ENCODE data around the gene ENPP6. TPM values are rescaled to one million over a fixed set of nuclear protein-coding genes. Genes with fewer than 3 reads are reported as not detected.

ENPP6 gene
- total RNA-seq, 3 donors from 2014 or later (not counting 1 experiment from before 2014, with no cell fraction given): 0.23 TPM; not detected in 2

DNA sequence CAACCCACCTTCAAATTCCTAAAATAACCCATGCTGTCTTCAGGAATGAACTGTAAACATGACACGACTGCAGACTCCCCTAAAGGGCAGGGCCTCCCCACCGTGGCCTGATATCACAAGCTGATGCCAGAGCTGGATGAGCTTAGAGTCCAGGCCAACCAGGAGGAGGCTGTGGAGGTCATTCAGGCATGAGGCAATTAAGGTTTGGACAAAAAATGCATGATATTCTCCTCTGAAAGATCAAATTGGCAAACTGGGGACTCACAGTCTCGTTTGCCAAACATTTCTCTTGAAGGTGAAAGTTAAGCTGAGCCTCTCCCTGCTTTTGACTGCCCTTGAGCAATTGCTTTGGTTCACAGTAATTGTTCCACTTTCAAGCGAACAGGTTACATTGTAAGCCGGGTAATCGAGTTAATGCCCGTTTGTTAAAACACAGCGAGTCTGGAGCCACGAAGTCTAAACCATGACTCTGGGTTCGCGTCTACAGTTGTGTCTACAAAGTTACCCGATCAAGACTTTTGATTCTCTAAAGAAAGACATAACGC is 105.6 kb downstream of the ENPP6 start:
- TF ChIP-seq, protein P1, sequence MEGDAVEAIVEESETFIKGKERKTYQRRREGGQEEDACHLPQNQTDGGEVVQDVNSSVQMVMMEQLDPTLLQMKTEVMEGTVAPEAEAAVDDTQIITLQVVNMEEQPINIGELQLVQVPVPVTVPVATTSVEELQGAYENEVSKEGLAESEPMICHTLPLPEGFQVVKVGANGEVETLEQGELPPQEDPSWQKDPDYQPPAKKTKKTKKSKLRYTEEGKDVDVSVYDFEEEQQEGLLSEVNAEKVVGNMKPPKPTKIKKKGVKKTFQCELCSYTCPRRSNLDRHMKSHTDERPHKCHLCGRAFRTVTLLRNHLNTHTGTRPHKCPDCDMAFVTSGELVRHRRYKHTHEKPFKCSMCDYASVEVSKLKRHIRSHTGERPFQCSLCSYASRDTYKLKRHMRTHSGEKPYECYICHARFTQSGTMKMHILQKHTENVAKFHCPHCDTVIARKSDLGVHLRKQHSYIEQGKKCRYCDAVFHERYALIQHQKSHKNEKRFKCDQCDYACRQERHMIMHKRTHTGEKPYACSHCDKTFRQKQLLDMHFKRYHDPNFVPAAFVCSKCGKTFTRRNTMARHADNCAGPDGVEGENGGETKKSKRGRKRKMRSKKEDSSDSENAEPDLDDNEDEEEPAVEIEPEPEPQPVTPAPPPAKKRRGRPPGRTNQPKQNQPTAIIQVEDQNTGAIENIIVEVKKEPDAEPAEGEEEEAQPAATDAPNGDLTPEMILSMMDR (IDR thresholded peaks at IDR 0.05): no peak
- Histone ChIP-seq H3K27me3 (ENCODE audit: control insufficient read depth, insufficient read depth, low read length) (no peaks in the 10 kb centered on the region), H3K4me3 (ENCODE audit: low read length) (no peak overlapping the region), H3K36me3 (ENCODE audit: control insufficient read depth, insufficient read depth, low read length) (no peaks in the 10 kb centered on the region), H3K27ac (ENCODE audit: low read length) (no peak overlapping the region), H3K9me3 (ENCODE audit: control insufficient read depth, insufficient read depth, low read length) (no peaks in the 10 kb centered on the region), H3K4me1 (ENCODE audit: control insufficient read depth, insufficient read depth, low read length) (no peaks in the 10 kb centered on the region)
- DNase-seq (no peak), ATAC-seq (no peak)
- Mint-ChIP-seq H3K4me1 (no peaks in the 10 kb centered on the region), H3K27ac (no peak overlapping the region), H3K27me3 (ENCODE audit: low read depth in 2 of 2) (peaks cover 5 to 17% of the 10 kb centered on the region in 2 donors), H3K9me3 (no peaks in the 10 kb centered on the region), H3K4me3 (no peak overlapping the region), H3K36me3 (no peaks in the 10 kb centered on the region)
- 87% methylated on average over 13 of the region's 13 CpGs for WGBS (ENCODE audit: insufficient coverage)
- intact Hi-C loops (cut with micrococcal nuclease): no loop called here

DNA sequence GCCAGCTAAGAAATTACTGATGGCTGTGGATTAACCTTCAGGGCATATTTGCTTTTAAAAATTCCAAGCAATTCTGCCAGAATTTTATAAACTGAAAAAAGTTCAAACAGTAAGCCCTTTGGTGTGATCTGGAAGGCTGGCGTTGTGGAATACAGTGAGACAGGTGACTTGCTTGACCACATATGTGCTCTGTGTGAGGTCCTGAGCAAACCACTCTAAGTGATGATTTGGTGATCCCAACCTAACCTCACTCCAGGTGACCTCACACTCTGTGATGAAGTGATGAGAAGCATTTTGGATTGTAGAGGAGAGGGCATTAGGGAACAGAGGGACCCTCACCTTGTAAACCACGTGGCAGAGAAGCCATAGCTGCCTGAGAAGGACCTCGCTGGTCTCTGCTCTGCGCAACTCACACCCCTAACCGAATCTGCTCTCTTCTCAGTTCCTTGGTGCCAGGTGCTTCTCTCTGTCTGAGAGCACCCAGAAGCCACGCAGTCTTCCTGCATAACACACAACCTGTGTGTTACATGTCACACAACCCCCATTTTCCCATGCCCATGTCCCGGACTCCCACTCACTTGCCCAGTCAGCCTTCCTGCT is 106.3 kb downstream of the ENPP6 start:
- DNase-seq (no peak), ATAC-seq (no peak)
- Mint-ChIP-seq H3K27me3 (ENCODE audit: low read depth in 2 of 2) (peaks cover 5 to 17% of the 10 kb centered on the region in 2 donors), H3K27ac (no peak overlapping the region), H3K36me3 (no peaks in the 10 kb centered on the region), H3K4me3 (no peak overlapping the region), H3K4me1 (no peaks in the 10 kb centered on the region), H3K9me3 (no peaks in the 10 kb centered on the region)
- TF ChIP-seq, protein P1 (IDR thresholded peaks at IDR 0.05): no peak
- intact Hi-C loops (cut with micrococcal nuclease): no loop called here
- no peak overlapping the region for H3K4me3 ChIP-seq (ENCODE audit: low read length)
- WGBS (ENCODE audit: insufficient coverage): 85% methylated on average over 7 of the region's 7 CpGs
- no peaks in the 10 kb centered on the region for H3K4me1 ChIP-seq (ENCODE audit: control insufficient read depth, insufficient read depth, low read length)
- H3K27ac ChIP-seq (ENCODE audit: low read length): no peak overlapping the region
- no peaks in the 10 kb centered on the region for H3K9me3 ChIP-seq (ENCODE audit: control insufficient read depth, insufficient read depth, low read length)
- no peaks in the 10 kb centered on the region for H3K36me3 ChIP-seq (ENCODE audit: control insufficient read depth, insufficient read depth, low read length)
- no peaks in the 10 kb centered on the region for H3K27me3 ChIP-seq (ENCODE audit: control insufficient read depth, insufficient read depth, low read length)

DNA sequence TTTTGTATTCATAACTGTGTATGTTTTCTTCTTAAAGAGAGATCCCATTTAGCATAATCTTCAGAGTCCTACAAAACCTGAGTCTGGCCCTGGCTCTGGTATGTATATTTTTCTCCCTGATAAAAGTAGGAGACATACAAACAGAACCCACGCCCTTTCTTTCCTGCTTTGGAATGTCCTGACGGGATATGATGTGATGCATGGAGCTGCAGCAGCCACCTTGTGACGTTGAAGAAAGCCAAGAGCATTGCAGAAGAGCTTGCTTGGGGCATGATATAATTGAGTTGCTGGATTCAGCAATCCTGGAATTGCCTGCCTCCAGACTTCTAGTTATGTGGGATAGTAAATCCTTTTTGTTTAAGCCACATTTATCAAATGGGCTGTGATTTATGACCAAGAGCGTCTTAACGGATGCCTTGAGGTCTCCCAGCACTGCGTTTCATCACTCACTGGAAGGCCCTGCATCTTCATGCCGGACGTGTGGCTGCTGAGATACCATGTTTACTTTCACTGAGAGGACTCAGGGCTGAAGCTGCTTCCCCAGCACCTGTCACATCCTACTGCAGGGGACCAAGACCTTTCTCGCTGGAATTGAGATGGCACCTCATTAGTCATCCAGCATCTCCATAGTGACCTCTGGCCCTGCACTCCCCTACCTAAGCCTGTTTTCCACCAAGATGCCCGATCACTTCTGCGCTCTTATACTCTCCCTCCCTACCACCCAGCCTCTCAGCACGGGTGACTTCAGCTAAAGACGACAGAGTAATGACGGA is 107.0 kb downstream of the ENPP6 start:
- H3K27ac ChIP-seq (ENCODE audit: low read length): no peak overlapping the region
- DNase-seq (no peak), ATAC-seq (no peak)
- no peaks in the 10 kb centered on the region for H3K4me1 Mint-ChIP-seq
- 90% methylated on average over 14 of the region's 14 CpGs for WGBS (ENCODE audit: insufficient coverage)
- H3K9me3 Mint-ChIP-seq: no peaks in the 10 kb centered on the region
- H3K9me3 ChIP-seq (ENCODE audit: control insufficient read depth, insufficient read depth, low read length): no peaks in the 10 kb centered on the region
- peaks cover 5 to 17% of the 10 kb centered on the region in 2 donors for H3K27me3 Mint-ChIP-seq (ENCODE audit: low read depth in 2 of 2)
- TF ChIP-seq, protein P1 (IDR thresholded peaks at IDR 0.05): no peak
- H3K4me1 ChIP-seq (ENCODE audit: control insufficient read depth, insufficient read depth, low read length): no peaks in the 10 kb centered on the region
- no peak overlapping the region for H3K4me3 Mint-ChIP-seq
- no peaks in the 10 kb centered on the region for H3K36me3 ChIP-seq (ENCODE audit: control insufficient read depth, insufficient read depth, low read length)
- H3K27ac Mint-ChIP-seq: no peak overlapping the region
- H3K36me3 Mint-ChIP-seq: no peaks in the 10 kb centered on the region
- intact Hi-C loops (cut with micrococcal nuclease): no loop called here
- no peaks in the 10 kb centered on the region for H3K27me3 ChIP-seq (ENCODE audit: control insufficient read depth, insufficient read depth, low read length)
- H3K4me3 ChIP-seq (ENCODE audit: low read length): no peak overlapping the region

All from natural killer cell (primary cell).